HG02852 (cell line): ENCODE data around the gene CRYGN.

Source experiments
- ATAC-seq: cut with Tn5 transposase; IDR thresholded peaks from one replicate; pipeline ENCODE4 v1.9.1; 2021; ENCODE audit warnings: mild to moderate bottlenecking, moderate library complexity; ENCODE audit not compliant: unreplicated experiment

Gene CRYGN

GRCh38 chr7:151460474-151460855 is 20.5 kb upstream of the CRYGN start:
- no peak for ATAC-seq

GRCh38 chr7:151459726-151460473 is 20.0 kb upstream of the CRYGN start:
- no peak for ATAC-seq

- ATAC-seq = no peak
Measured at GRCh38 chr7:151457534-151457933, 17.6 kb upstream of the CRYGN start.

GRCh38 chr7:151456782-151457181 is 16.8 kb upstream of the CRYGN start:
- ATAC-seq = no peak

GRCh38 chr7:151456276-151456675 is 16.3 kb upstream of the CRYGN start:
- ATAC-seq = no peak

GRCh38 chr7:151455690-151456089 is 15.7 kb upstream of the CRYGN start:
- ATAC-seq = no peak

- no peak for ATAC-seq
Measured at GRCh38 chr7:151454932-151455530, 15.1 kb upstream of the CRYGN start.

GRCh38 chr7:151454305-151454704 is 14.4 kb upstream of the CRYGN start:
- no peak for ATAC-seq

- no peak for ATAC-seq
Measured at GRCh38 chr7:151453326-151453791, 13.4 kb upstream of the CRYGN start.

- no peak for ATAC-seq
Measured at GRCh38 chr7:151452680-151453325, 12.9 kb upstream of the CRYGN start.

- ATAC-seq = no peak
Measured at GRCh38 chr7:151451626-151452571, 12.0 kb upstream of the CRYGN start.

GRCh38 chr7:151451156-151451555 is 11.2 kb upstream of the CRYGN start:
- ATAC-seq = no peak

- ATAC-seq = no peak
Measured at GRCh38 chr7:151449990-151450389, 10.0 kb upstream of the CRYGN start.

GRCh38 chr7:151448261-151449252 is 8.6 kb upstream of the CRYGN start:
- ATAC-seq = no peak

- no peak for ATAC-seq
Measured at GRCh38 chr7:151447901-151448260, 7.9 kb upstream of the CRYGN start.

GRCh38 chr7:151447312-151447711 is 7.4 kb upstream of the CRYGN start:
- no peak for ATAC-seq

GRCh38 chr7:151446412-151446811 is 6.5 kb upstream of the CRYGN start:
- no peak for ATAC-seq

GRCh38 chr7:151444632-151445031 is 4.7 kb upstream of the CRYGN start:
- no peak for ATAC-seq

- no peak for ATAC-seq
Measured at GRCh38 chr7:151442776-151443496, 3.0 kb upstream of the CRYGN start.
